Urinary bladder (tissue), 4 donors: ENCODE measurements around the gene LINC01488. TPM values are rescaled to one million over a fixed set of nuclear protein-coding genes. Genes with fewer than 3 reads are reported as not detected.

ENCODE experiments used
- DNase-seq: peaks from one replicate; pipeline ENCODE4 v3.0.0-alpha.2; 2015; ENCODE audit errors: extremely low spot score
- H3K27ac ChIP-seq: one replicate; pipeline ENCODE4 v1.5.1; 2013; ENCODE audit warnings: low read depth, mild to moderate bottlenecking, moderate library complexity
- H3K36me3 ChIP-seq: one replicate; pipeline ENCODE4 v1.6.1; 2013; ENCODE audit warnings: mild to moderate bottlenecking, moderate library complexity; ENCODE audit not compliant: insufficient read depth
- H3K4me1 ChIP-seq: one replicate; pipeline ENCODE4 v1.6.1; 2013; ENCODE audit warnings: mild to moderate bottlenecking, moderate library complexity; ENCODE audit not compliant: insufficient read depth
- H3K4me3 ChIP-seq: one replicate; pipeline ENCODE4 v1.5.1; 2013; ENCODE audit warnings: low read depth, low read length
- WGBS: extraction: QIAGEN DNeasy Blood & Tissue Kit; methylation state at CpG from one replicate; pipeline ENCODE4 v1.1.7; 2013; 5-methylcytosine and 5-hydroxymethylcytosine counted together
- polyA plus RNA-seq: library from polyadenylated mRNA; stranded (reverse); fragments of 200-250 nt; gene quantifications from one replicate; pipeline ENCODE4 v1.2.3, GENCODE V29; 2013
- total RNA-seq: library from RNA; depleted of rRNA; stranded (reverse); fragments of >200 nt; gene quantifications from one replicate; pipeline ENCODE4 v1.2.3, GENCODE V29; 2014
- donor health status: healthy with polysubstance abuse.
- donor health status: healthy.

Gene LINC01488
- total and polyA plus RNA-seq, 2 donors = 0.05 TPM; not detected in 1

DNA sequence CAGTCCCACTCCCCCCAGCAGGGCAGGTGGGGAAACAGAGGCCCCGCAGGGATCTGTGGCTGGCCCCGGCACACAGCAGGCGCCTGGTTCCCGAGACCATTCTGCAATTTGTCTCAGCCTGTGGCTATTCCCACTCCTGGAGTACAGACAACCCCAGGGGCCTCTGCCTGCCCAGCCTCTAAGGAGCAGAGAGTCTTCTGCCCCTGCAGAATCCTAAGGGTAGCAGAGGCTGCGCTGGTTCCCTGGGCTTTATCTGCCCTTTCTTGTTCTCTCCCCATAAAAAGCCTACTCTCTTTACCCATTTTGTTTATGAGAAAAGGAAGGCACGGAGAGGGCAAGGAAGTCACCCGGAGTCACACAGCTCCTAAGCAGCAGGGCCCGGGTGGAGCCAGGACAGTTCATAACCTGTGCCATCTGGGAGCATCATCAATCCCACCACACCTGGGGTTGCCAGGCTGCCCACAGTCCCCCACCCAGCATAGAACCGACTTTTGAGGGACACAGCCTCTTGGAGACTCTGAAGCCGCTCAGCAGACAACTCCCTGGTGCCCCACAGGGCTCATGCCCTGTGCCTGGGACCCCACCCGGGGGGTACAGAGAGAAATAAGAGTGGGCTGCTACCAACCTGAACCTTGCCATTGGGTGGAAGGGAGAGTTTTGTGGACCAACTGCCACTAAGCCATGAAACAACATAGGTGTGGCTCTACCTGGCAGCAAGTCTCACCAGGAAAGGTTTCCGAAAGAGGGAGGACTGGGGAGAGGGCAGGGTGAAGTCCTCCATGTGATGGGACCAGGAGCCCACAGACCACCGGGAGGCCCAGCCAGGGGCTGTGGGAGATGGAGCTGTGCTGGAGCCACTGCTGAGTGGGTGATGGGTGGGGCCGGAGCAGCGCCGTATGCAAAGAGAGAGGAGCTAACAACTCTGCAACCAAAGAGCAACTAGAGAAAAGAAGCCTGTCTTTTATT, 17.2 kb upstream of the LINC01488 start:
- H3K27ac ChIP-seq = no peak overlapping the region
- no peak overlapping the region for H3K4me3 ChIP-seq
- WGBS = 83% methylated on average over 16 of the region's 16 CpGs
- DNase-seq = no peak
- no peaks in the 10 kb centered on the region for H3K36me3 ChIP-seq
- no peaks in the 10 kb centered on the region for H3K4me1 ChIP-seq

DNA sequence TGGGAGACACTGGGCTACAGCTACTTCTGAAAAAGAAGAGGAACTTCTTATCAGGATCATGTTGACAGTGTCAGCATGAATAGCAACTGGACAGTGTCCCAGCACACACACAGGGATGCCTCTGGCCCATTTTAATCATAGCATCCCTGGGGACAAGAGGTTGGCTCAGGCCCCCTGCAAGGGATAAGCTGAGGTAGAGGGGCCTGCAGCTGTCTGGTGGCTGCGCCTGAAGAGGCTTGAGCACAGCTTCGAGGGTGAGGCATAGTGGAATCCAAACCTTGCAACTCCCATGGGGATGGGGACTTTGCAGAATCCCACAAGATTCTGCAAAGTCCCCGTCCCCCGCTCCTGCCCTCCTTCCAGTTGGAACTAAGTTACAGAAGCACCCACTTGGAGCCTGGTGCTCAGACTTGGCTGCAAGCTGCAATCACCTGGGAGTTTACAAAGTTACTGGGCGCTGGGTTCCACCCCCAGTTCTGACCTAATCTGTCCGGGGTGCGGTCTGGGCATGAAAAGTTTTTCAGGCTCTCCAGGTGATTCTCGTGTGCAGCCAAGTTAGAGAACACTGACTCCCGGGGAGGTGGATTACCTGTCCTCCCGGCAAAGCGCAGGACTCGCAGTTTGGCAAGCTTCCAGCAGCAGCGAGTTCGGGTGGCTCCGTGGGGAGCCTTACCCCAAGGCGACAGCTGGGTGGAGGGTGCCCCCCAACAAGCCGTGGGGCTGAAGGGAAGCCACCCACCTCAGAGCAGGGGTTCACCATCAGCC, 16.0 kb upstream of the LINC01488 start:
- DNase-seq = no peak
- H3K36me3 ChIP-seq = no peaks in the 10 kb centered on the region
- H3K4me1 ChIP-seq = no peaks in the 10 kb centered on the region
- WGBS = 81% methylated on average over 17 of the region's 17 CpGs
- no peak overlapping the region for H3K4me3 ChIP-seq
- H3K27ac ChIP-seq = no peak overlapping the region

DNA sequence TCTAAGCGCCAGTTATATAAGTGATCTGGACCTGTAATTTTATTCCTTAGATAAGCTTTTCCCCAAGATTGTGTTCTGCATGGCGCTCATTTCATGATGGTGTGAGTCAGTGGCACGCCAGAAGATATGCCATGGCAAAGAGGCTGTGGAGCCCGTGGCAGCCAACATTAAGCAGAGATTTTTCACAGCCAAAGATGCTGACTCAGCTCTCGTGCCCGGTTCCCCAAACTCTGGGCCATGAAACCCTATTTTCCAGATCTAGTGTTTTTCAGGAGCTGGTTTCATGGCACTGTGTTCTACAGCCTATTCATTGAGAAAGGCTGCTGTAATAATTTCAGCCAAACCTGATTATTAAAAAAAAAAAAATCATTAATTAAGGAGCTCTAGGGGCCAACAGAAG, 15.4 kb upstream of the LINC01488 start:
- no peaks in the 10 kb centered on the region for H3K4me1 ChIP-seq
- WGBS = 80% methylated on average over 6 of the region's 6 CpGs
- no peak overlapping the region for H3K27ac ChIP-seq
- no peak overlapping the region for H3K4me3 ChIP-seq
- no peaks in the 10 kb centered on the region for H3K36me3 ChIP-seq
- no peak for DNase-seq

- WGBS = 91% methylated on average over 4 of the region's 4 CpGs
- DNase-seq = no peak
- no peak overlapping the region for H3K4me3 ChIP-seq
These were observed 14.3 kb upstream of the LINC01488 start for GRCh38 chr11:69467196-69467595.

DNA sequence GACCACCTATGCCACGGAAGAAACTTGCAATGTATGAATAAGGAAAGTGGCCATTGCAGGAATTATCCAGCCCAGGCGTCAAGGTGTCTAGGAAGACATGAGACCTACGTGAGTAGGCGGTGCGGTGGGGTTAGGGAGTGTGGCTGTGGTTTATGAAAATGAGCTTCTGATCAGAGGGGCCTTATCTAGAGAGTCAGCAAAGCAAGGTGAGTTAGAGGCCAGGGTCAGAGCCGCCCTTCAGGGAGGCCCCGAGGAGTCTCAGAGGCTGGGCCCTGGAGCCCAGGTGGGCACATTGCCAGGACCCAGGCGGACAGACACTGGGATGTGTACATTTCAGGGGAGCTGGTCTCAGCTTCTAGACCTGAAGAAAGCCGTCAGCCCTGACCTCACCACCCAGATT, 13.8 kb upstream of the LINC01488 start:
- H3K36me3 ChIP-seq = no peaks in the 10 kb centered on the region
- no peak for DNase-seq
- H3K27ac ChIP-seq = no peak overlapping the region
- H3K4me3 ChIP-seq = no peak overlapping the region
- H3K4me1 ChIP-seq = no peaks in the 10 kb centered on the region
- 79% methylated on average over 9 of the region's 9 CpGs for WGBS

More at GRCh38 chr11:69467196-69467595, 14.3 kb upstream of the LINC01488 start:
- no peaks in the 10 kb centered on the region for H3K4me1 ChIP-seq
- no peaks in the 10 kb centered on the region for H3K36me3 ChIP-seq
- H3K27ac ChIP-seq = no peak overlapping the region

- H3K4me3 ChIP-seq = no peak overlapping the region
- WGBS = 95% methylated on average over 11 of the region's 11 CpGs
- H3K36me3 ChIP-seq = no peaks in the 10 kb centered on the region
- no peaks in the 10 kb centered on the region for H3K4me1 ChIP-seq
- no peak for DNase-seq
- no peak overlapping the region for H3K27ac ChIP-seq
These were observed 13.2 kb upstream of the LINC01488 start for GRCh38 chr11:69468221-69468620.

DNA sequence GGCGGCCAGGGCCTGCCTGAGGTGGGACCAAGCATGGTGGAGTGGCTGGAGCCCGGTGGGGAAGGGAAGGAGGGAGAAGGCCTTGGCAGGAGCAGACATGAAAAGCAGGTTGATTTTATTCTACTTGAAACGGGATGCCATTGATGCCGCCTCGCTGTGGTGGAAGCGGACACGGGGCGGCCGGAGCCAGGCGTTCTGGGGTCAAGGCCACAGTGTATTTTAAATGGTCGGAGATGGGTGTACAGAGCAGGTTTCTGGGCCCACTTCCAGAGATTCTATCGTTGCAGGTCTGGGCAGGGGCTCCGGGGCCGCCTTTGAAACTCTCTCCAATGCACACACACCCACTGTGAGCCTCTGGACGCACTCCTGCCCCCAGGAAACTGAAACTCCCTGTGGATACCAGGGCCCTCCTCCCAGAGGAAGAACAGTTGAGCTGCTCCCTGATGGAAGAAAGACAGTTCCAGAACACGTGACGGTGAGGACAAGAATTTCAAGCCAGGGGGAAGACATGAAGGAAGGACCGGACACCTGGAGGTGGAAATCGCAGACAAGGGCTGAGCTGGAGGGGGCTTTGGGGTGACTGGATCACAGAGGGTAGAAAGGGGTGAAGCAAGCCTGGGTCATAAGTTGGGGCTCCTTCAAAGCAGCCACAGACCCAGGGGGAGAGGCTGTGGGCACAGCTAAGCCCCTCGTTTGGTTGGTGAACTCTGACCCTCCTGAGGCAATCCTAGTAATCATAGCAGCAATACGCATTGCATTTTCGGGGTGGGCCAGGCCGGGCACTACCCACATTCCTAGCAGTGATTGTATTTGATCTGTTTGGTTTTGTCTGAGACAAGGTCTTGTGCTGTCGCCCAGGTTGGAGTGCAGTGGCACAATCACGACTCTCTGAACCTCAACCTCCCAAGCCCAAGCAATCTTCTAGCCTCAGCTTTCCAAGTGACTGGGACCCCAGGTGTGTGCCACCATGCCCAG, 12.3 kb upstream of the LINC01488 start:
- H3K36me3 ChIP-seq = no peaks in the 10 kb centered on the region
- no peaks in the 10 kb centered on the region for H3K4me1 ChIP-seq
- DNase-seq = no peak
- H3K27ac ChIP-seq = no peak overlapping the region
- 87% methylated on average over 25 of the region's 25 CpGs for WGBS
- no peak overlapping the region for H3K4me3 ChIP-seq

DNA sequence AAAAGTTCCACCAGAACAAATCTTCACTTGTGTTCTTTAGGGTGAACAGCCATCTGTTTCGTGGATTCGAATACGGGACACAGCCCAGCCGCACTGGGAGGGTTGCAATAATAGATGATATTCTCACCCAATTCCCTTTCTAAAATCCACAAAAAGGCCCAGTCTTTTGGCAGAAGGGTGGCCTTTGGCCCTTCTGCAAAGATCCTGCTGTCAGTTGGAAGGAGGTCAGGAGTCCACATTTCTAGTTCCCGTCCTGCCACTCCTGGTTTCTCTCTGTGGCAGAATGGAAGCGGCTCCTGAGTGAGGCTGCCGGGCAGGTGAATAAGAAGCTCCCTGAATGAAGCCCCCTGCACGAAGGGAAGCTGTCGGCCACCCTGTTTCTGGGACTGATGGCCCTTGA, 11.2 kb upstream of the LINC01488 start:
- Histone ChIP-seq H3K36me3 (no peaks in the 10 kb centered on the region), H3K4me3 (no peak overlapping the region), H3K4me1 (no peaks in the 10 kb centered on the region), H3K27ac (no peak overlapping the region)
- DNase-seq = no peak
- WGBS = 93% methylated on average over 9 of the region's 9 CpGs

DNA sequence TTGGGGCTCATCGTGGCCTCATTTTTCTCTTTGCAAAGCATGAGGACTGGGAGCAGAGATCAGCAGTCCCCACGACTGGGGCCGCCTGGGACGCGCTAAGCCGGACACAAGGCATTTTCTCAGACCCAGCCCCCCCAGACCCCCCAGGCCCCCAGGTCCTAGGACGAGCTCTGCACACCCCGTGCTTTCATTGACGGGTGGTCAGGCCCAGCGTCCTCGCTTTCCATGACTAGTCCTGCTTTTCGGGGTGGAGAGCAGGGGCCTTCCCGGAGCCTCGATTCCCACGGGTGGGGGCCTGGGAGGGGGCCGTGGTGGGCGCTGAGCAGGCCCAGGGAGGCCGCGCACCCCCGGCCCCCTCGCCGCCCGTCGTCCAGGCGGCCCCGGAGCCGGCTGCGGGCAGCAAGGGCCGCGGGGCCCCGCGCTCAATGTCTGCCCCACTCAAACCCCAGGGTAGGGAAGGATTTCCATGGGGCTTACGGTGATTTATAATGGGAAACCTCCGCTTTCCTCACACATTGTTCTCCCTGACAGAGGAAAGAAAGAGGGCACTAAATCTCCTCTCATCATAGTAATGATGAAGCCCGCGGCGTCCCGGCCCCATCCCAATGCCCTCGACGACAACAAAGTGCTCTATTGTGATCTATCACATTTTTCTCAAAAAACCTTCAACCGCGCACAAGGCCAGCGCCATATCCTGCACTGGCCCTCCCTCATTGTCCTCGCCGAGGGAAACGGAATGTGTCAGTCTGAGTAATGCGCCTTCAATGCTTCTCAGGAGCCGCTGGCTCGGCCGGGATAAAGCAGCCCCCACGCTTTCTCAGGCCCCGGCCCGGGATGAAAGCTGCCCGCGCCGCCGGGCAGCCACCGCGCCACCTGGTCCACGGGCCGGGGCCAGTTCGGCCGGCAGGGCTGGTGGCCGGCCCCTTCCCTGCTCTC, 10.4 kb upstream of the LINC01488 start:
- 78% methylated on average over 64 of the region's 64 CpGs for WGBS
- no peak for DNase-seq
- Histone ChIP-seq H3K36me3 (no peaks in the 10 kb centered on the region), H3K27ac (no peak overlapping the region), H3K4me1 (no peaks in the 10 kb centered on the region), H3K4me3 (no peak overlapping the region)

GRCh38 chr11:69471729-69472540, 9.5 kb upstream of the LINC01488 start:
- H3K36me3 ChIP-seq = no peaks in the 10 kb centered on the region
- DNase-seq = no peak
- WGBS = 83% methylated on average over 17 of the region's 17 CpGs
- no peaks in the 10 kb centered on the region for H3K4me1 ChIP-seq
- no peak overlapping the region for H3K27ac ChIP-seq
- H3K4me3 ChIP-seq = no peak overlapping the region

DNA sequence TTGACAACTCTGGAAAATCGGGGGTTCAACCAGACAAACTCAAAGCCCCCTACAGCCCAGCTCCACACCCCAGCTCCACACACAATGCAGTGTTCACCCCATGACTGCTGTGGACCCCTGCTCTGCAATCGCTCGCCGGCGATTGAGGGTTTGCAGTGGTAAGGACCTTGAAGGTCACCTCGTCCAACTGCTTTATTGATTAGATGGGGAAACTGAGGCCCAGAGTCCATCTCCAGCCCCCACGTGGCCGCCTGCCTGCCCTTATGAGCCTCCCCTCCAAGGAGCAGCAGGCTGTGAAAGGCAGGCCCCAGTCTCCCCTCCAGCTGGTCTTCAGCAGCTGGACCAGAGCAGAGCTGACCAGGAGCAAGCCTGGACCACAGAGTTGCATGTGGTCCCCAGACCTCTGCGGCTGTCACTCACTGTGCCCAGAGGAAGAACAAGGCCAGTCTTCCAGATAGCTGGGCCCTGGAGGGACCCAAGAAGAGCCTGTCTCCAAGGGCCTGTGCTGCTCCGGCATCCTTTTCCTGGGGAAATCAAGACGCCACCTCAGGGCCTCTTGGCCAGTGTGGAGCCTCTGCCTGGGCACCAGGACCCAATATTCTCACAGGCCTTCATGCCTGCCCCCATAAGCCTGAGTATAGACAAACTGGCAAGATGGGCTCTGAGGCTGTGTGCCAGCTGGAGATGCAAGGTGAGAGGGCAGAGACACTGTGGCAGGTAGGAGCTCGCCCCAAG, 8.8 kb upstream of the LINC01488 start:
- H3K36me3 ChIP-seq = no peaks in the 10 kb centered on the region
- DNase-seq = no peak
- no peak overlapping the region for H3K27ac ChIP-seq
- 95% methylated on average over 12 of the region's 12 CpGs for WGBS
- no peaks in the 10 kb centered on the region for H3K4me1 ChIP-seq
- H3K4me3 ChIP-seq = no peak overlapping the region
